GM12878 (cell line): Measurements from ENCODE around the gene MAST3. TPM values are rescaled to one million over a fixed set of nuclear protein-coding genes. Genes with fewer than 3 reads are reported as not detected.

Source experiments
- ATAC-seq: fragments of 200-7000 bp; cut with Tn5 transposase; 3 replicates; pipeline ENCODE4 v1.9.1; 2020; ENCODE audit warnings: mild to moderate bottlenecking, moderate library complexity
- BruUV-seq: library from RNA; stranded (reverse); fragments of 400-500 nt; replicated peaks from 2 replicates; lab custom pipeline; 2021; lab: Mats Ljungman, UMichigan
- CTCF ChIA-PET: fragments of 300-600 bp; sonication (Branson Sonifier 250); formaldehyde crosslinking; extraction: SDS; loops from one replicate; lab custom pipeline; 2021; ENCODE audit warnings: inconsistent platforms; lab: Yijun Ruan, JAX
- POLR2A ChIA-PET: fragments of 350-600 bp; formaldehyde crosslinking; extraction: SDS; loops from one replicate; lab custom pipeline; 2021; ENCODE audit warnings: inconsistent platforms; lab: Charles Lee
- RAD21 ChIA-PET: fragments of 300-600 bp; sonication (Branson Sonifier 250); formaldehyde crosslinking; loops from one replicate; lab custom pipeline; 2023; ENCODE audit warnings: antibody characterized with exemption; ENCODE audit not compliant: unreplicated experiment; lab: Charles Lee
- SMC1A ChIA-PET: fragments of 300-600 bp; sonication (Branson Sonifier 250); formaldehyde crosslinking; loops from one replicate; lab custom pipeline; 2023; ENCODE audit not compliant: unreplicated experiment, uncharacterized antibody; lab: Charles Lee
- DNase-seq: peaks from one replicate; pipeline ENCODE4 v3.0.0-alpha.2; 2011; ENCODE audit warnings: low read depth, low spot score
- FAIRE-seq: peaks from 3 replicates; lab custom pipeline; 2011; peaks lifted over from hg19 to GRCh38; lab: Jason Lieb, UNC
- H2AFZ ChIP-seq: 2 replicates; pipeline ENCODE4 v1.6.0; 2011; ENCODE audit warnings: low read depth, low read length, control low read depth; ENCODE audit not compliant: control insufficient read depth
- H3K27ac ChIP-seq: 2 replicates; pipeline ENCODE4 v1.5.1; 2011; ENCODE audit warnings: control low read depth; ENCODE audit not compliant: control insufficient read depth, insufficient read depth
- H3K27me3 ChIP-seq, 2 experiments: replicated peaks in 1 of 2; 2 replicates each; pipeline versions ENCODE4 v1.6.0 to v1.6.1; 2011; ENCODE audit warnings: low read length in 1 of 2; ENCODE audit not compliant: control insufficient read depth in 2 of 2, insufficient read depth in 2 of 2
- H3K36me3 ChIP-seq, 2 experiments: 2 replicates each; pipeline ENCODE4 v1.5.1; 2011; ENCODE audit warnings: low read length in 1 of 2; ENCODE audit not compliant: control insufficient read depth in 2 of 2, insufficient read depth in 2 of 2
- H3K4me1 ChIP-seq: 2 replicates; pipeline ENCODE4 v1.6.1; 2011; ENCODE audit warnings: mild to moderate bottlenecking, low read length, moderate library complexity, mixed read lengths; ENCODE audit not compliant: control insufficient read depth, insufficient read depth
- H3K4me2 ChIP-seq: 2 replicates; pipeline ENCODE4 v1.6.0; 2011; ENCODE audit warnings: control low read depth; ENCODE audit not compliant: control insufficient read depth, insufficient read depth
- H3K4me3 ChIP-seq: fragments of 200-600 bp; sonication (generic); 2 replicates; pipeline ENCODE4 v1.5.1; 2016
- H3K79me2 ChIP-seq: 2 replicates; pipeline ENCODE4 v1.6.0; 2011; ENCODE audit warnings: low read length; ENCODE audit not compliant: control insufficient read depth, insufficient read depth
- H3K9ac ChIP-seq: 2 replicates; pipeline ENCODE4 v1.8.0; 2011; ENCODE audit warnings: low read length, control low read depth, mixed read lengths; ENCODE audit not compliant: control insufficient read depth, insufficient read depth
- H3K9me3 ChIP-seq: replicated peaks from 3 replicates; pipeline ENCODE4 v1.5.1; 2011; ENCODE audit warnings: mild to moderate bottlenecking, low read length; ENCODE audit not compliant: control insufficient read depth, insufficient read depth
- H4K20me1 ChIP-seq: 2 replicates; pipeline ENCODE4 v1.6.0; 2011; ENCODE audit not compliant: control insufficient read depth, insufficient read depth
- ATF2 ChIP-seq: IDR thresholded peaks from 2 replicates; pipeline ENCODE4 v1.6.1; 2012; ENCODE audit warnings: low read length, inconsistent platforms
- BHLHE40 ChIP-seq, 2 experiments: fragments of 450-650 bp in 1 of 2; IDR thresholded peaks; 2 replicates each; pipeline ENCODE4 v1.6.1; 2011 to 2017; ENCODE audit warnings: low read depth in 2 of 2, borderline replicate concordance in 1 of 2, improper control_type of control experiment in 1 of 2, low read length in 1 of 2, mild to moderate bottlenecking in 1 of 2
- CHD4 ChIP-seq: fragments of 200-600 bp; sonication (generic); IDR thresholded peaks from 2 replicates; pipeline ENCODE4 v1.6.1; 2016; ENCODE audit warnings: mild to moderate bottlenecking
- ELK1 ChIP-seq: IDR thresholded peaks from 2 replicates; pipeline ENCODE4 v1.6.1; 2012; ENCODE audit warnings: low read depth, low read length, improper control_type of control experiment
- LARP7 ChIP-seq: fragments of 450-650 bp; IDR thresholded peaks from 2 replicates; pipeline ENCODE4 v1.6.1; 2017; ENCODE audit warnings: mild to moderate bottlenecking
- MXI1 ChIP-seq: fragments of 150-350 bp; IDR thresholded peaks from 2 replicates; pipeline ENCODE4 v1.6.1; 2011; ENCODE audit warnings: low read depth, mild to moderate bottlenecking, inconsistent platforms, low read length, improper control_type of control experiment
- NBN ChIP-seq: fragments of 450-650 bp; IDR thresholded peaks from 2 replicates; pipeline ENCODE4 v1.6.1; 2016
- NR2F1 ChIP-seq: fragments of 450-650 bp; conservative IDR thresholded peaks from 2 replicates; pipeline ENCODE4 v1.6.1; 2017; ENCODE audit warnings: mild to moderate bottlenecking
- SMAD5 ChIP-seq: IDR thresholded peaks from 2 replicates; pipeline ENCODE4 v1.6.1; 2016; ENCODE audit warnings: antibody characterized with exemption, low read depth
- SUPT20H ChIP-seq: IDR thresholded peaks from 2 replicates; pipeline ENCODE4 v1.6.1; 2011; ENCODE audit warnings: low read depth, mild to moderate bottlenecking, low read length, moderate library complexity, borderline replicate concordance; ENCODE audit not compliant: control insufficient read depth
- TCF3 ChIP-seq: IDR thresholded peaks from 2 replicates; pipeline ENCODE4 v1.6.1; 2012; ENCODE audit warnings: low read depth, mild to moderate bottlenecking, low read length, borderline replicate concordance; ENCODE audit not compliant: insufficient read depth
- ZNF207 ChIP-seq: fragments of 450-650 bp; IDR thresholded peaks from 2 replicates; pipeline ENCODE4 v1.6.1; 2014; ENCODE audit warnings: antibody characterized with exemption, mild to moderate bottlenecking, borderline replicate concordance
- ZNF24 ChIP-seq: fragments of 450-650 bp; IDR thresholded peaks from 2 replicates; pipeline ENCODE4 v1.6.1; 2017; ENCODE audit warnings: antibody characterized with exemption, mild to moderate bottlenecking
- WGBS: methylation state at CpG from one replicate; pipeline ENCODE4 v1.1.6; 2016; ENCODE audit warnings: low lambda C conversion rate; ENCODE audit not compliant: insufficient replicate concordance, insufficient coverage; ENCODE audit errors: missing lambda C conversion rate; 5-methylcytosine and 5-hydroxymethylcytosine counted together
- in situ Hi-C: fragments of 300-500 bp; cut with MboI; formaldehyde crosslinking; loops from 9 replicates; pipeline ENCODE4 v1.14.3; 2018; ENCODE audit warnings: mixed read lengths
- intact Hi-C: fragments of 100-400 bp; cut with micrococcal nuclease; formaldehyde crosslinking; loops from one replicate; pipeline ENCODE4 v1.14.2; 2022; ENCODE audit not compliant: unreplicated experiment
- polyA plus RNA-seq, 11 experiments: library from polyadenylated mRNA; depleted of rRNA in 4 of 11; unstranded in 6 of 11; stranded (reverse) in 5 of 11; fragments of >200 nt; fragmentation: Nextera tagmentation in 4 of 11; fragmentation: Illumina TruSeq in 1 of 11; extraction: Ambion mirVana in 4 of 11; extraction: Trizol in 1 of 11; gene quantifications; 1 replicate in 1 of 11; 2 replicates in 10 of 11; pipeline versions ENCODE4 v1.2.1 to v1.2.3, GENCODE V29; 2011 to 2016; ENCODE audit warnings: inconsistent platforms in 2 of 11, missing spikeins in 2 of 11, low read depth in 1 of 11
- total RNA-seq, 4 experiments: library from RNA; depleted of rRNA in 3 of 4; stranded (reverse); fragments of >200 nt in 3 of 4; fragmentation: Illumina TruSeq in 1 of 4; extraction: Trizol in 1 of 4; gene quantifications; 2 replicates each; pipeline versions ENCODE4 v1.2.1 to v1.2.3, GENCODE V29; 2013 to 2021

MAST3 gene
- total and polyA plus RNA-seq, 10 of the 15 experiments (the other 5 are each of a cell fraction or from before 2014, with no cell fraction given) = 3.0 to 22.2 (median 7.5) TPM

- DNase-seq (no peak), ATAC-seq (no peak), FAIRE-seq (no peak)
- ChIA-PET RAD21 (interaction anchor here (0.6 to 1.6 kb wide), 6 partner anchors 38 to 192 kb away, joined by 3 to 7 read pairs (median 4); partner anchors contain the start of genes ARRDC2 and MAST3), SMC1A (interaction anchor here (1.2 to 3.0 kb wide), 7 partner anchors 16 to 108 kb away, joined by 3 to 21 read pairs (median 4); partner anchors contain the start of gene ARRDC2), CTCF (interaction anchor here (0.6 to 7.7 kb wide), 9 partner anchors 15 to 121 kb away, joined by 3 to 81 read pairs (median 7); partner anchors contain the start of genes ARRDC2 and MAST3), POLR2A (interaction anchor here (0.6 to 1.5 kb wide), 2 partner anchors 35 to 303 kb away, joined by 4 to 5 read pairs; no protein-coding TSS in a partner anchor)
- Histone ChIP-seq H3K79me2 (no peaks in the 10 kb centered on the region), H3K9me3 (no peaks in the 10 kb centered on the region), H3K36me3 (peaks cover 0 to 2% of the 10 kb centered on the region in 2 experiments; a peak in 2 of 4 replicates), H3K27me3 (no peaks in the 10 kb centered on the region; a peak in 1 of 4 replicates), H3K4me2 (no peak overlapping the region), H3K4me1 (peaks cover 2% of the 10 kb centered on the region; the same call in 1 of the 2 replicates), H3K27ac (no peak overlapping the region), H4K20me1 (no peaks in the 10 kb centered on the region), H2AFZ (no peak overlapping the region), H3K4me3 (no peak overlapping the region), H3K9ac (no peak overlapping the region)
- no peak for TF ChIP-seq LARP7
- no peak for TF ChIP-seq TCF3
- no peak for TF ChIP-seq NR2F1
- TF ChIP-seq SMAD5 = no peak
- TF ChIP-seq MXI1 = no peak
- no peak for TF ChIP-seq BHLHE40 (IDR thresholded peaks at IDR 0.05; ENCODE audit: borderline replicate concordance in 1 of 2, low read depth in 2 of 2, low read length in 1 of 2)
- no peak for TF ChIP-seq ELK1
- no peak for TF ChIP-seq CHD4
- no peak for TF ChIP-seq ZNF24
- TF ChIP-seq ZNF207 = no peak
- TF ChIP-seq NBN = no peak
- TF ChIP-seq ATF2 = no peak
- TF ChIP-seq SUPT20H = no peak
- WGBS = 77% methylated on average over 5 of the region's 5 CpGs
- BruUV-seq = no TSS peak
- in situ Hi-C loops (loop anchor here (5.0 kb wide), 1 partner anchor 43 kb away; no protein-coding TSS in a partner anchor), intact Hi-C loops (loop anchor here (2.0 to 5.0 kb wide), 2 partner anchors 37 to 121 kb away; partner anchors contain the start of gene MAST3)
Observed at GRCh38 chr19:18059902-18060301, 37.7 kb upstream of the MAST3 start.
